Midbrain (tissue), 1 donor: ENCODE measurements around the gene BCDIN3D.
"Not testable (repeated sequence)": the region's sequence is repeated elsewhere in the genome, so short reads cannot be mapped to it uniquely, and the experiment has no call there.

Experiments used
- DNase-seq: peaks from one replicate; lab custom pipeline; 2025; lab: John Stamatoyannopoulos, UW

BCDIN3D gene

GRCh38 chr12:49877066-49877465 lies 34.2 kb upstream of the BCDIN3D start:
- no peak for DNase-seq

GRCh38 chr12:49876070-49876469 lies 33.2 kb upstream of the BCDIN3D start:
- no peak for DNase-seq

- DNase-seq: no peak
Observed at GRCh38 chr12:49875115-49875720, 32.3 kb upstream of the BCDIN3D start.

- DNase-seq: peak; percentile 70
Observed at GRCh38 chr12:49874142-49874897, 31.4 kb upstream of the BCDIN3D start.

- peak; percentile 37 for DNase-seq
Observed at GRCh38 chr12:49873361-49873934, 30.5 kb upstream of the BCDIN3D start.

GRCh38 chr12:49872781-49873181 lies 29.9 kb upstream of the BCDIN3D start:
- DNase-seq: no peak

- no peak for DNase-seq
Observed at GRCh38 chr12:49872381-49872780, 29.5 kb upstream of the BCDIN3D start.

- DNase-seq: not testable (repeated sequence)
Observed at GRCh38 chr12:49871811-49872251, 28.9 kb upstream of the BCDIN3D start.

GRCh38 chr12:49871263-49871561 lies 28.3 kb upstream of the BCDIN3D start:
- no peak for DNase-seq

GRCh38 chr12:49870501-49871262 lies 27.8 kb upstream of the BCDIN3D start:
- no peak for DNase-seq

GRCh38 chr12:49869816-49870500 lies 27.1 kb upstream of the BCDIN3D start:
- no peak for DNase-seq

- peak; percentile 28 for DNase-seq
Observed at GRCh38 chr12:49868952-49869815, 26.3 kb upstream of the BCDIN3D start.

- DNase-seq: no peak
Observed at GRCh38 chr12:49868449-49868848, 25.5 kb upstream of the BCDIN3D start.

GRCh38 chr12:49867570-49868341 lies 24.9 kb upstream of the BCDIN3D start:
- no peak for DNase-seq

GRCh38 chr12:49866859-49867569 lies 24.1 kb upstream of the BCDIN3D start:
- peak; percentile 69 for DNase-seq

GRCh38 chr12:49865782-49866135 lies 22.9 kb upstream of the BCDIN3D start:
- no peak for DNase-seq

GRCh38 chr12:49865109-49865781 lies 22.3 kb upstream of the BCDIN3D start:
- DNase-seq: no peak

- DNase-seq: no peak
Observed at GRCh38 chr12:49864798-49865090, 21.8 kb upstream of the BCDIN3D start.
